MCF 10A (cell line): ENCODE results near the gene CACNA1H. TPM values are rescaled to one million over a fixed set of nuclear protein-coding genes. Genes with fewer than 3 reads are reported as not detected.
"Not testable (repeated sequence)": the region's sequence is repeated elsewhere in the genome, so short reads cannot be mapped to it uniquely, and the experiment has no call there.

ENCODE experiments used
- BruUV-seq: library from RNA; stranded (reverse); fragments of 400-500 nt; replicated peaks from 2 replicates; lab custom pipeline; 2021; lab: Mats Ljungman, UMichigan
- CTCF ChIA-PET: fragments of 300-600 bp; sonication (Branson Sonifier 250); formaldehyde crosslinking; extraction: SDS; loops from one replicate; lab custom pipeline; 2021; ENCODE audit warnings: antibody characterized with exemption, inconsistent platforms; lab: Yijun Ruan, JAX
- POLR2A ChIA-PET: fragments of 300-600, 350-650 bp; sonication (Branson Sonifier 250); formaldehyde crosslinking; extraction: SDS; loops from one replicate; lab custom pipeline; 2020; ENCODE audit warnings: antibody characterized with exemption, inconsistent platforms; lab: Yijun Ruan, JAX
- DNase-seq: peaks from one replicate; pipeline ENCODE4 v3.0.0-alpha.2; 2018; ENCODE audit not compliant: unreplicated experiment
- H3K27ac Mint-ChIP-seq: one replicate; pipeline ENCODE4 v1.8.0; 2022; ENCODE audit warnings: mild to moderate bottlenecking, low read depth, mixed read lengths; ENCODE audit not compliant: unreplicated experiment
- H3K27me3 Mint-ChIP-seq: one replicate; pipeline ENCODE4 v1.8.0; 2022; ENCODE audit warnings: mixed read lengths; ENCODE audit not compliant: insufficient read depth, unreplicated experiment
- H3K36me3 Mint-ChIP-seq: one replicate; pipeline ENCODE4 v1.8.0; 2022; ENCODE audit warnings: mild to moderate bottlenecking, moderate library complexity, mixed read lengths; ENCODE audit not compliant: insufficient read depth, unreplicated experiment
- H3K4me1 Mint-ChIP-seq: one replicate; pipeline ENCODE4 v1.8.0; 2022; ENCODE audit warnings: mixed read lengths; ENCODE audit not compliant: insufficient read depth, unreplicated experiment
- H3K4me3 Mint-ChIP-seq: one replicate; pipeline ENCODE4 v1.8.0; 2022; ENCODE audit warnings: mild to moderate bottlenecking, moderate library complexity, mixed read lengths; ENCODE audit not compliant: unreplicated experiment
- H3K9me3 Mint-ChIP-seq: one replicate; pipeline ENCODE4 v1.8.0; 2022; ENCODE audit warnings: mixed read lengths; ENCODE audit not compliant: unreplicated experiment
- CTCF ChIP-seq: fragments of 200-600 bp; IDR thresholded peaks from one replicate; pipeline ENCODE4 v1.8.0; 2022; ENCODE audit warnings: antibody characterized with exemption, mild to moderate bottlenecking; ENCODE audit not compliant: unreplicated experiment
- intact Hi-C: fragments of 100-400 bp; cut with micrococcal nuclease; formaldehyde crosslinking; loops from 2 replicates; pipeline ENCODE4 v1.14.1; 2022
- total RNA-seq: library from RNA; stranded (reverse); gene quantifications from 2 replicates; pipeline ENCODE4 v1.2.3, GENCODE V29; 2022

CACNA1H gene
- total RNA-seq, 1 experiment from 2014 or later: not detected

DNA sequence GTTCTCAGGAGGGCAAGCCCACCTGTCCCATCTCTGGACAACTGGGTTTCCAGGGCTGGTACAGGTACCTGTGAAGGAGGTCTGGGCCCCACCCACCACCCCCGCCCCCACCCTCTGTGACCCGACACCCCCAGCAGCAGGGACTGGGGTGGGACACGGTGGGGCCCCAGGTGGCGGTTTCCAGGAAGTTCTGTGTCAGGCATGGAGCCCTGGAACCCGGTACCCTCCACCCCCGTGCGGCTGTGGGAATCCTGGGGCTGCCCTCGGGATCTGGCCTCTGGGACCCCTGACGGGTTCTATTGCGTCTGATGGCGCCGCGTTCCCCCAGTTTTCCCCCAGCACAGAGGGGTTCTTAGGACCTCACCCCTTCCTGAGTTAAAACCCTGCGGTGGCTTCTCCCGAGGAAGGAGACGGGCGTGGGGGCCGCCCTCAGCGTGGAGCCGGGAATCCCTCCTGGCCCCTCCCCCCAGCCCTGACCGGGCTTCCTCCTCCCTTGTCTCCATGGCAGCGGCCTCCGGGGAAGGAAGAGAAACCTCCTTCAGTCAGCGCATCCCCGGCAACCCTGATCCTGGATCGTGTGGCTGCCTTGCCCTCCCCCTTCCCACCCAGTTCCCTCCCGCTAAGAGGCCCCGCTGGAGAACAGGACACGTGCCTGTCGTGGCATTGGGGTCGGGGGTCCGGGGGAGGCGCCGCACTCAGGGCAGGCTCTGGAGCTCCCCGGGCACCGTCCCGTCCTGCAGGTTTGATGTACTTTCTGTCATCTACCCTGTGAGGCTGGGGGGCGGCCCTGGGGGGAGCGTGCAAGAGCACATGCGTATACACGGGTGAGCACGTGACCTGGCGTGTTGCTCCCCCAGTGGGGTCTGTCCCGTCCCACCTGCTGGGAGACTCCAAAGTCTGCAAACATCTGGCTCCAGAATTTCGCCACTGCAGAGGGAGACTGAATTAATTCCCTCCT lies 30.3 kb downstream of the CACNA1H start:
- ChIA-PET CTCF (interaction anchor here (0.6 kb wide), 1 partner anchor 10 kb away, joined by 3 read pairs; no protein-coding TSS in a partner anchor), POLR2A (no interaction called here)
- Mint-ChIP-seq H3K27ac (no peak overlapping the region), H3K9me3 (no peaks in the 10 kb centered on the region), H3K4me1 (no peaks in the 10 kb centered on the region), H3K27me3 (no peaks in the 10 kb centered on the region), H3K36me3 (no peaks in the 10 kb centered on the region), H3K4me3 (no peak overlapping the region)
- BruUV-seq: no TSS peak
- TF ChIP-seq CTCF: no peak
- DNase-seq: no peak
- intact Hi-C loops: no loop called here

DNA sequence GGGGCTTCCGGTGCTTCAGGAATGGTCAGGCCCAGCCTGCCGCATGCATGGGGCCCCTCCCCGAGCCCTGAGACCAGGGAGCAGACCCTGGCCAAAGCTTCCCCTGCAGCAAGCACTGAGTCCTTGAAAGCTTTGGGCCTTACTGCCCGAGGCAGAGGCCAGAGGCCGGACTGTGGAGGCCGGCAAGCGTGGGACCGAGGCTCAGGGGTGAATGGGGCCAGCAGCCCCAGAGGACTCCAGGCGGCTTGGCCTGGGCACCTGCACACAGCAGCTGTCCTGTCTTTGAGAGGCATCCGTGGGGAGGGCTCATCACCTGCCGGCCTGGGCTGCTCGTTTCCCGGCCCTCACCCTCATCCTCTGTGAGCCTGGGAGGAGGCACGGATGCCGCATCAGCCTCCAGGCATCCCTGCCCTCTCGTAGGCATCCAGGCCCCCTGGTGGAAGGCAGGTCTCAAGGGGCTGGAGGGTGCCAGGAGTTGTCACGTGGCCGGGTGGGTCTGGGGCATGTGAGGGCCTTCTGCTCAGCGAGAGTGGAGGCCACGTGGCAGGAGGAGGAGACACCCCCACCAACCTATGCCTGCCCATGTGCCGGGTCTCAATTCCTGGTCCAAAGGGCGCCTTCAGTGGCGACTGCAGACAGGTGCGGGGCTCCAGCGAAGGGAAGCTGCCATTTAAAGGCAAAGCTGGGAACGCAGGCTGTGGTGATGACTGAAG lies 31.4 kb downstream of the CACNA1H start:
- CTCF ChIA-PET: no interaction called here
- POLR2A ChIA-PET: no interaction called here
- no peak overlapping the region for H3K27ac Mint-ChIP-seq
- H3K36me3 Mint-ChIP-seq: no peaks in the 10 kb centered on the region
- intact Hi-C loops: no loop called here
- DNase-seq: no peak
- H3K4me3 Mint-ChIP-seq: no peak overlapping the region
- no TSS peak for BruUV-seq
- no peak for TF ChIP-seq CTCF
- no peaks in the 10 kb centered on the region for H3K27me3 Mint-ChIP-seq
- no peaks in the 10 kb centered on the region for H3K4me1 Mint-ChIP-seq
- no peaks in the 10 kb centered on the region for H3K9me3 Mint-ChIP-seq

DNA sequence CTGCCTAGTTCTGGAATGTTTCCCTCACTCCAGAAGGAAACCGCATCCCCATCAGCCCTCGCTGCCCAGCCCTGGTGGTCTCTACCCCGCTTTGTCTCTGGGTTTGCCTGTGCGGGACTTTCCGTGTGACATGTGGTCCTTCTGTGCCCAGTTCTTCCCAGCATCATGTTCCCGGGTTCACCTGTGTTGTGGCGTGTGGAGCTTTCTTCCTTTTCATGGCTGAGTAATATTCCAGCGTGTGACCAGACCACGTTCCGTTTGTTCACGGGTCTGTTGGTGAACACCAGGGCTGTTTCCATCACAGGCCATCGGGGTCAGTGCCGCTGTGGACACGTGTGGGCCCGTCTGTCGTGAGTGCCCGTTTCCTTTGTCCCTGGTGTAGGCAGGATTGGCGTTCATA lies 32.1 kb downstream of the CACNA1H start:
- POLR2A ChIA-PET: no interaction called here
- intact Hi-C loops: no loop called here

DNA sequence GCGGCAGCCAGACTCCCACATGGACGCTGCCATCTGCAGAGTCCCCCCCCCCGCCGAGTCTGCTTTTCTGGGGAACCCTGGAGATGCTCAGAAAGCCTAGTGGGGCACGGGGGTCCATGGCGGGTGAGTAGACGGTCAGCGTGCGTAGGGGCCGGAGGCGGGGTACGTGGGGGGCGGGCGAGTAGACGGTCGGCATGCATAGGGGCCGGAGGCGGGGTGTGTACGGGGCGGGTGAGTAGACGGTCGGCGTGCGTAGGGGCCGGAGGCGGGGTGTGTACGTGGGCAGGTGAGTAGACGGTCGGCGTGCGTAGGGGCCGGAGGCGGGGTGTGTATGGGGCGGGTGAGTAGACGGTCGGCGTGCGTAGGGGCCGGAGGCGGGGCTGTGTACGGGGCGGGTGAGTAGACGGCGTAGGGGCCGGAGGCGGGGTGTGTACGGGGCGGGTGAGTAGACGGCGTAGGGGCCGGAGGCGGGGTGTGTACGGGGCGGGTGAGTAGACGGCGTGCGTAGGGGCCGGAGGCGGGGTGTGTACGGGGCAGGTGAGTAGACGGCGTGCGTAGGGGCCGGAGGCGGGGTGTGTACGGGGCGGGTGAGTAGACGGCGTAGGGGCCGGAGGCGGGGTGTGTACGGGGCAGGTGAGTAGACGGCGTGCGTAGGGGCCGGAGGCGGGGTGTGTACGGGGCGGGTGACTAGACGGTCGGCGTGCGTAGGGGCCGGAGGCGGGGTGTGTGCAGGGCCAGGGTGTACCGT lies 32.7 kb downstream of the CACNA1H start:
- H3K36me3 Mint-ChIP-seq, H3K27ac Mint-ChIP-seq, intact Hi-C loops, H3K9me3 Mint-ChIP-seq, BruUV-seq, H3K4me3 Mint-ChIP-seq, H3K27me3 Mint-ChIP-seq, DNase-seq, CTCF ChIA-PET, H3K4me1 Mint-ChIP-seq, POLR2A ChIA-PET: not testable (repeated sequence)

More for the DNA sequence above, 32.1 kb downstream of the CACNA1H start:
- Mint-ChIP-seq H3K4me1 (no peaks in the 10 kb centered on the region), H3K27ac (no peak overlapping the region), H3K27me3 (no peaks in the 10 kb centered on the region), H3K9me3 (no peaks in the 10 kb centered on the region), H3K36me3 (no peaks in the 10 kb centered on the region), H3K4me3 (no peak overlapping the region)
- no TSS peak for BruUV-seq
- no peak for DNase-seq
- CTCF ChIA-PET: no interaction called here
- no peak for TF ChIP-seq CTCF
